Activated T-helper 2 cell treated with anti-CD3 and anti-CD28 coated beads, Interferon-gamma antibody, Interleukin-2, Interleukin-4, amounts not matched to agents 10 μg/mL and 5 μg/mL and 100 μg/mL, durations not matched to agents 14 hours and 24 hours and 36 hours (primary cell): ENCODE measurements around the gene PQBP1. TPM values are rescaled to one million over a fixed set of nuclear protein-coding genes. Genes with fewer than 3 reads are reported as not detected.
"Not testable (repeated sequence)": the region's sequence is repeated elsewhere in the genome, so short reads cannot be mapped to it uniquely, and the experiment has no call there.

Experiments used
- DNase-seq: peaks from one replicate; pipeline ENCODE4 v3.0.0; 2021; ENCODE audit warnings: low spot score
- H3K27ac Mint-ChIP-seq: one replicate; pipeline ENCODE4 v1.8.0; 2021; ENCODE audit warnings: mixed read lengths
- H3K27me3 Mint-ChIP-seq: one replicate; pipeline ENCODE4 v1.8.0; 2021; ENCODE audit warnings: low read depth, mixed read lengths
- H3K36me3 Mint-ChIP-seq: one replicate; pipeline ENCODE4 v1.8.0; 2021; ENCODE audit warnings: low read depth, mixed read lengths
- H3K4me1 Mint-ChIP-seq: one replicate; pipeline ENCODE4 v1.8.0; 2021; ENCODE audit warnings: low read depth, mixed read lengths
- H3K4me3 Mint-ChIP-seq: one replicate; pipeline ENCODE4 v1.8.0; 2021; ENCODE audit warnings: low read depth, mild to moderate bottlenecking, moderate library complexity, mixed read lengths
- H3K9me3 Mint-ChIP-seq: one replicate; pipeline ENCODE4 v1.8.0; 2021; ENCODE audit warnings: mixed read lengths
- intact Hi-C: fragments of 100-400 bp; cut with micrococcal nuclease; formaldehyde crosslinking; loops from one replicate; pipeline ENCODE4 v1.15.1; 2023
- total RNA-seq: library from RNA; stranded (reverse); gene quantifications from 2 replicates; pipeline ENCODE4 v1.2.3, GENCODE V29; 2022

The PQBP1 gene
- total RNA-seq: 97.3 and 103 TPM in 2 replicates

- no peaks in the 10 kb centered on the region for H3K27me3 Mint-ChIP-seq
- H3K36me3 Mint-ChIP-seq: peaks cover 36% of the 10 kb centered on the region
- peaks cover 14% of the 10 kb centered on the region for H3K4me1 Mint-ChIP-seq
- peak within 1 kb of the TSS; percentile 97 for H3K4me3 Mint-ChIP-seq
- peak; percentile 85 for DNase-seq
- peak within 1 kb of the TSS; percentile 100 for H3K27ac Mint-ChIP-seq
- intact Hi-C loops: loop anchor here (1.0 to 5.0 kb wide), 4 partner anchors 22 to 146 kb away; partner anchors contain the start of genes HDAC6, OTUD5, PIM2 and TFE3
- H3K9me3 Mint-ChIP-seq: no peaks in the 10 kb centered on the region
These were observed at the start of gene PQBP1, which contains the start of gene TIMM17B for GRCh38 chrX:48897625-48898306. TSS of gene PQBP1 (plus strand) at chrX:48897930. CDS start at chrX:48898510, 580 bp downstream. TSS of gene TIMM17B (minus strand) at chrX:48897768. CDS start at chrX:48897749, 19 bp downstream.

- no peak overlapping the region for H3K27ac Mint-ChIP-seq
- intact Hi-C loops: no loop called here
- no peak overlapping the region for H3K4me3 Mint-ChIP-seq
- H3K4me1 Mint-ChIP-seq: peaks cover 4% of the 10 kb centered on the region
- no peaks in the 10 kb centered on the region for H3K9me3 Mint-ChIP-seq
- DNase-seq: no peak
- H3K36me3 Mint-ChIP-seq: no peaks in the 10 kb centered on the region
- peaks cover 6% of the 10 kb centered on the region for H3K27me3 Mint-ChIP-seq
These were observed 48.9 kb upstream of the PQBP1 start for GRCh38 chrX:48848847-48849246.

GRCh38 chrX:48852857-48853256, 44.9 kb upstream of the PQBP1 start:
- no peak for DNase-seq
- intact Hi-C loops: no loop called here
- no peaks in the 10 kb centered on the region for H3K9me3 Mint-ChIP-seq
- H3K4me1 Mint-ChIP-seq: peaks cover 11% of the 10 kb centered on the region
- H3K36me3 Mint-ChIP-seq: no peaks in the 10 kb centered on the region
- peaks cover 17% of the 10 kb centered on the region for H3K27me3 Mint-ChIP-seq
- no peak overlapping the region for H3K4me3 Mint-ChIP-seq
- H3K27ac Mint-ChIP-seq: no peak overlapping the region

- H3K27ac Mint-ChIP-seq: not testable (repeated sequence)
These were observed 44.2 kb upstream of the PQBP1 start for GRCh38 chrX:48853494-48853893.

GRCh38 chrX:48854121-48854804, 43.5 kb upstream of the PQBP1 start:
- H3K36me3 Mint-ChIP-seq, H3K9me3 Mint-ChIP-seq, H3K27ac Mint-ChIP-seq, H3K4me3 Mint-ChIP-seq, H3K4me1 Mint-ChIP-seq, DNase-seq, intact Hi-C loops: not testable (repeated sequence)
- H3K27me3 Mint-ChIP-seq: peaks cover 17% of the 10 kb centered on the region

More at GRCh38 chrX:48853494-48853893, 44.2 kb upstream of the PQBP1 start:
- H3K9me3 Mint-ChIP-seq, H3K36me3 Mint-ChIP-seq, intact Hi-C loops, DNase-seq, H3K4me3 Mint-ChIP-seq: not testable (repeated sequence)
- H3K27me3 Mint-ChIP-seq: peaks cover 17% of the 10 kb centered on the region
- H3K4me1 Mint-ChIP-seq: peaks cover 11% of the 10 kb centered on the region

GRCh38 chrX:48854898-48855297, 42.8 kb upstream of the PQBP1 start:
- H3K4me1 Mint-ChIP-seq: peaks cover 7% of the 10 kb centered on the region

GRCh38 chrX:48864210-48864609, 33.5 kb upstream of the PQBP1 start:
- no peak for DNase-seq
- intact Hi-C loops: no loop called here
- H3K4me3 Mint-ChIP-seq: no peak overlapping the region

More at GRCh38 chrX:48854898-48855297, 42.8 kb upstream of the PQBP1 start:
- Mint-ChIP-seq H3K4me3 (no peak overlapping the region), H3K9me3 (no peaks in the 10 kb centered on the region), H3K27me3 (peaks cover 15% of the 10 kb centered on the region), H3K27ac (no peak overlapping the region), H3K36me3 (no peaks in the 10 kb centered on the region)
- no peak for DNase-seq
- intact Hi-C loops: no loop called here

GRCh38 chrX:48872017-48872416, 25.7 kb upstream of the PQBP1 start:
- DNase-seq, H3K27ac Mint-ChIP-seq, H3K36me3 Mint-ChIP-seq, H3K9me3 Mint-ChIP-seq, H3K27me3 Mint-ChIP-seq, H3K4me3 Mint-ChIP-seq, H3K4me1 Mint-ChIP-seq, intact Hi-C loops: not testable (repeated sequence)

More at GRCh38 chrX:48864210-48864609, 33.5 kb upstream of the PQBP1 start:
- no peak overlapping the region for H3K27ac Mint-ChIP-seq
- no peaks in the 10 kb centered on the region for H3K36me3 Mint-ChIP-seq
- H3K9me3 Mint-ChIP-seq: no peaks in the 10 kb centered on the region
- H3K4me1 Mint-ChIP-seq: no peaks in the 10 kb centered on the region
- H3K27me3 Mint-ChIP-seq: no peaks in the 10 kb centered on the region

GRCh38 chrX:48876944-48877343, 20.8 kb upstream of the PQBP1 start:
- H3K27ac Mint-ChIP-seq, intact Hi-C loops, H3K4me3 Mint-ChIP-seq, DNase-seq, H3K27me3 Mint-ChIP-seq, H3K36me3 Mint-ChIP-seq, H3K9me3 Mint-ChIP-seq, H3K4me1 Mint-ChIP-seq: not testable (repeated sequence)

- H3K4me1 Mint-ChIP-seq: no peaks in the 10 kb centered on the region
- H3K27me3 Mint-ChIP-seq: peaks cover 4% of the 10 kb centered on the region
- no peak overlapping the region for H3K27ac Mint-ChIP-seq
- no peaks in the 10 kb centered on the region for H3K36me3 Mint-ChIP-seq
- intact Hi-C loops: no loop called here
- no peak for DNase-seq
- H3K4me3 Mint-ChIP-seq: no peak overlapping the region
- no peaks in the 10 kb centered on the region for H3K9me3 Mint-ChIP-seq
These were observed 14.0 kb upstream of the PQBP1 start for GRCh38 chrX:48883729-48884128.

- H3K4me1 Mint-ChIP-seq, intact Hi-C loops, H3K9me3 Mint-ChIP-seq, H3K36me3 Mint-ChIP-seq, H3K27me3 Mint-ChIP-seq, H3K27ac Mint-ChIP-seq, DNase-seq, H3K4me3 Mint-ChIP-seq: not testable (repeated sequence)
These were observed 11.1 kb upstream of the PQBP1 start for GRCh38 chrX:48886586-48886985.

- H3K36me3 Mint-ChIP-seq: peaks cover 4% of the 10 kb centered on the region
- H3K27ac Mint-ChIP-seq: peak overlapping the region; percentile 64
- H3K4me1 Mint-ChIP-seq: peaks cover 14% of the 10 kb centered on the region
- peak overlapping the region; percentile 87 for H3K4me3 Mint-ChIP-seq
- no peaks in the 10 kb centered on the region for H3K27me3 Mint-ChIP-seq
- no peak for DNase-seq
- intact Hi-C loops: no loop called here
- H3K9me3 Mint-ChIP-seq: no peaks in the 10 kb centered on the region
These were observed 7.3 kb upstream of the PQBP1 start for GRCh38 chrX:48890296-48890925.

- H3K27me3 Mint-ChIP-seq: no peaks in the 10 kb centered on the region
- peak overlapping the region; percentile 64 for H3K27ac Mint-ChIP-seq
- peaks cover 15% of the 10 kb centered on the region for H3K4me1 Mint-ChIP-seq
- no peaks in the 10 kb centered on the region for H3K9me3 Mint-ChIP-seq
- H3K4me3 Mint-ChIP-seq: peak overlapping the region; percentile 87
- intact Hi-C loops: no loop called here
- no peak for DNase-seq
- peaks cover 5% of the 10 kb centered on the region for H3K36me3 Mint-ChIP-seq
These were observed 6.8 kb upstream of the PQBP1 start for GRCh38 chrX:48890934-48891401.
